ENCODE data around the gene CSF2.
"Not testable (repeated sequence)": the region's sequence is repeated elsewhere in the genome, so short reads cannot be mapped to it uniquely, and the experiment has no call there.

CSF2 gene

DNA sequence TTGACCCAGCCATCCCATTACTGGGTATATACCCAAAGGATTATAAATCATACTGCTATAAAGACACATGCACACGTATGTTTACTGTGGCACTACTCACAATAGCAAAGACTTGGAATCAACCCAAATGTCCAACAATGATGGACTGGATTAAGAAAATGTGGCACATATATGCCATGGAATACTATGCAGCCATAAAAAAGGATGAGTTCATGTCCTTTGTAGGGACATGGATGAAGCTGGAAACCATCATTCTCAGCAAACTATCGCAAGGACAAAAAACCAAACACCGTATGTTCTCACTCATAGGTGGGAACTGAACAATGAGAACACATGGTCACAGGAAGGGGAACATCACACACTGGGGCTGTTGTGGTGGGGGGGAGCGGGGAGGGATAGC lies 35.4 kb downstream of the CSF2 start:
- DNase-seq (ENCODE audit: low read depth in 2 of 2) = not testable (repeated sequence)

DNA sequence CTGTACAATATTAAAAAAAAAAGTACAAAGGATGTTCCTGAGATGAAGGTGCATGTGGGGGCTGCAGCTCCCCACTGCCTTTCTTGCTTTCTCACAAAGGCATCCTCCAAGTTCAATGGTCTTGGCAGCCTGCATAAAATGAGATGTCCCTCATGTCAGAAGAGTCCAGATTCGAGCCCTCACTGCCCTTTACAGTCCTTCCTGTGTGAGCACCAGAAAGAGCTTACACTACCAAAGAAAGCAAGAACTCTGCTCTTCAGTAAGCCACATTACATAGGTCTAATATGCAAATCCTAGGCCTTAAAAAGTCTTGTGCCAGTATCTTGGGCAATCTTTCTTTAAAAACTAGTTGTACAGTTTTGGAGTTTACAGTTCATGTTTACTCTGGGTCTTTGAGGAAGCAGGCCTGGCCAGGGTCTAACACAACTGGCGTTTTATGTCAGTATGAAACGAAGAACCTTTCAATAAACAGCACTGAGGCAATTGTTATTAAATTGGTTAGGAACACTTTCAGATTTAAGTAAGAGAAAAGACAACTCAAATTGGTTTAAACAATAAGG lies 36.0 kb downstream of the CSF2 start:
- DNase-seq (ENCODE audit: low read depth in 2 of 2) = no peak

GRCh38 chr5:132110195-132110594 lies 36.6 kb downstream of the CSF2 start:
- DNase-seq (ENCODE audit: low read depth in 2 of 2) = no peak

- DNase-seq (ENCODE audit: low read depth in 2 of 2) = no peak
Measured at GRCh38 chr5:132110930-132111329, 37.3 kb downstream of the CSF2 start.

DNA sequence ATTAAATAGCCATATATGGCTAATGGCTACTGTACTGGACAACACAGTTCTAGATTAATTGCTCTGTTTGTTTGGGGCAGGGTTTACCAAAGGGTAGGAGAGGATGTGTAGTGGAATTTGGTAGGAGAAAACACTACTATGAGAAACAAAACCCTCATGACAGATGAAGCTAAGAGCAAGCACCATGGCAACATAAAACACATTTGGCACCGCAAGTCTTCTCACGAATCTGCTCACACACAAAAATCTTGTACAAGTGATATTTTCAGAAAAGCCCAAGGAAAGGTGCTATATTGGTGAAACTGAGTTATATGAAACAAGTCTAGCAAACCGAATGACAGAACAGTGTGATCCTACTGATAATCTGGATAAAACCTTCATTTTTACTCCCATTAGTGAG lies 38.5 kb downstream of the CSF2 start:
- no peak for DNase-seq (ENCODE audit: low read depth in 2 of 2)

- DNase-seq (ENCODE audit: low read depth in 2 of 2) = no peak
Measured at GRCh38 chr5:132114150-132115121, 40.8 kb downstream of the CSF2 start.

- DNase-seq (ENCODE audit: low read depth in 2 of 2) = no peak
Measured at GRCh38 chr5:132115375-132115774, 41.8 kb downstream of the CSF2 start.

DNA sequence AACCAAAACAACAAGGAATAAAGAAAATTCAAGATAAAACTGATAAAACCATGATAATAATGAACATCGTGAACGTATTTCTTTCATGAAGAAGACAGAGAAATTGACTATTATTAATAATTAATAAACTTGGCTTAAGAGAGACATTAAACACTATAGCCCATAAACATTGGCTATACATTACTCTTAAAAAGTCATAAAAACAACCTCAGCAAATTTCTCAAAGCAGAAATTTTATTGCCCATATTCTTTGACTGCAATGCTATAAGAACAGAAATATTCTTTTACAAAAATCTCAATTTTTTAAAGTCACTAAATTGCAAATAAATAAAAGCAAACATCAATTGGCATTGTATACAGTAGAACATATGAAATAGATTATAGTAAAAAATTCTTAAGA lies 42.5 kb downstream of the CSF2 start:
- no peak for DNase-seq (ENCODE audit: low read depth in 2 of 2)

- DNase-seq (ENCODE audit: low read depth in 2 of 2) = not testable (repeated sequence)
Measured at GRCh38 chr5:132116909-132117489, 43.4 kb downstream of the CSF2 start.

DNA sequence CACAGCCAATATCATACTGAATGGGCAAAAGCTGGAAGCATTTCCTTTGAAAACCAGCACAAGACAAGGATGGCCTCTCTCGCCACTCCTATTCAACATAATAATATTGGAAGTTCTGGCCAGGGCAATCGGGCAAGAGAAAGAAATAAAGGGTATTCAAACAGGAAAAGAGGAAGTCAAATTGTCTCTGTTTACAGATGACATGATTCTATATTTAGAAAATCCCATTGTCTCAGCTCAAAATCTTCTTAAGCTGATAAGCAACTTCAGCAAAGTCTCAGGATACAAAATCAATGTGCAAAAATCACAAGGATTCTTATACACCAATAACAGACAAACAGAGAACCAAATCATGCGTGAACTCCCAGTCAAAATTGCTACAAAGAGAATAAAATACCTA lies 47.1 kb downstream of the CSF2 start:
- not testable (repeated sequence) for DNase-seq (ENCODE audit: low read depth in 2 of 2)

DNA sequence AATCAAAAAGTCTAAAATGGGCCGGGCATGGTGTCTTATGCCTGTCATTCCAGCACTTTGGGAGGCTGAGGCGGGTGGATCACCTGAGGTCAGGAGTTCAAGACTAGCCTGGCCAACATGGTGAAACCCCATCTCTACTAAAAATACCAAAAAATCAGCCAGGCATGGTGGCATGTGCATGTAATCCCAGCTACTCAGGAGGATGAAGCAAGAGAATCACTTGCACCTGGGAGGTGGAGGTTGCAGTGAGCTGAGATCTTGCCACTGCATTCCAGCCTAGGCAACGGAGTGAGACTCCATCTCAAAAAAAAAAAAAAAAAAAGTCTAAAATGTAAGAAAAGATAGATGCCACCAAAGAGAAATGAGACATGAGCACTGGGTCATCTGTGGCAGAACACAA lies 49.4 kb downstream of the CSF2 start:
- not testable (repeated sequence) for DNase-seq (ENCODE audit: low read depth in 2 of 2)

- DNase-seq (ENCODE audit: low read depth in 2 of 2) = not testable (repeated sequence)
Measured at GRCh38 chr5:132123578-132123977, 50.0 kb downstream of the CSF2 start.
